H1 (cell line): ENCODE data around the gene NT5DC3. TPM values are rescaled to one million over a fixed set of nuclear protein-coding genes. Genes with fewer than 3 reads are reported as not detected.

Experiments used
- CTCF ChIA-PET: fragments of 300-600 bp; sonication (Branson Sonifier 250); formaldehyde crosslinking; loops from one replicate; lab custom pipeline; 2021; ENCODE audit not compliant: partially characterized antibody; lab: Charles Lee
- POLR2A ChIA-PET: fragments of 300-600 bp; sonication (Branson Sonifier 250); formaldehyde crosslinking; loops from one replicate; lab custom pipeline; 2021; ENCODE audit warnings: inconsistent platforms; ENCODE audit not compliant: partially characterized antibody; lab: Charles Lee
- DNase-seq, 2 experiments: peaks; one replicate each; pipeline versions ENCODE4 v3.0.0 to v3.0.0-alpha.2; 2010 to 2022; ENCODE audit warnings: low spot score in 2 of 2, low read depth in 1 of 2, mixed read lengths in 1 of 2
- FAIRE-seq: peaks from 2 replicates; lab custom pipeline; 2011; peaks lifted over from hg19 to GRCh38; lab: Jason Lieb, UNC
- H2AFZ ChIP-seq: 2 replicates; pipeline ENCODE4 v1.8.1; 2012; ENCODE audit warnings: low read length, inconsistent platforms
- H2AK5ac ChIP-seq: 2 replicates; pipeline ENCODE4 v1.6.1; 2013; ENCODE audit warnings: low read depth, low read length
- H2BK120ac ChIP-seq: replicated peaks from 2 replicates; pipeline ENCODE3; 2013; ENCODE audit warnings: low read depth, low read length, inconsistent platforms
- H2BK12ac ChIP-seq: 2 replicates; pipeline ENCODE4 v1.6.1; 2013; ENCODE audit warnings: low read depth, low read length
- H2BK15ac ChIP-seq: 2 replicates; pipeline ENCODE4 v1.6.1; 2013; ENCODE audit warnings: low read length
- H2BK20ac ChIP-seq: 2 replicates; pipeline ENCODE4 v1.6.1; 2013; ENCODE audit warnings: low read length
- H2BK5ac ChIP-seq: 2 replicates; pipeline ENCODE4 v1.6.1; 2013; ENCODE audit warnings: low read depth, low read length
- H3K14ac ChIP-seq: 2 replicates; pipeline ENCODE4 v1.6.1; 2013; ENCODE audit warnings: inconsistent platforms; ENCODE audit not compliant: insufficient read length
- H3K18ac ChIP-seq: 2 replicates; pipeline ENCODE4 v1.6.1; 2013; ENCODE audit warnings: low read length; ENCODE audit errors: extremely low read depth
- H3K23ac ChIP-seq: 2 replicates; pipeline ENCODE4 v1.6.1; 2013; ENCODE audit warnings: inconsistent platforms; ENCODE audit not compliant: insufficient read length
- H3K23me2 ChIP-seq: 2 replicates; pipeline ENCODE4 v1.6.1; 2013; ENCODE audit warnings: low read depth, low read length
- H3K27ac ChIP-seq: 2 replicates; pipeline ENCODE4 v1.6.1; 2011; ENCODE audit warnings: low read depth, low read length, inconsistent platforms
- H3K27me3 ChIP-seq, 4 experiments: replicated peaks in 1 of 4; 1 replicate in 1 of 4; 2 replicates in 3 of 4; pipeline versions ENCODE4 v1.6.1 to v1.8.1; 2011 to 2013; ENCODE audit warnings: low read length in 3 of 4, mild to moderate bottlenecking in 3 of 4, inconsistent platforms in 2 of 4, mixed read lengths in 2 of 4, moderate library complexity in 1 of 4; ENCODE audit not compliant: control insufficient read depth in 3 of 4, insufficient read depth in 3 of 4; ENCODE audit errors: extremely low read depth in 1 of 4
- H3K36me3 ChIP-seq, 4 experiments: 2 replicates each; pipeline versions ENCODE4 v1.6.1 to v1.8.1; 2011 to 2013; ENCODE audit warnings: mild to moderate bottlenecking in 4 of 4, low read length in 3 of 4, moderate library complexity in 2 of 4, control low read depth in 1 of 4, inconsistent platforms in 1 of 4; ENCODE audit not compliant: insufficient read depth in 4 of 4, control insufficient read depth in 2 of 4
- H3K4ac ChIP-seq: replicated peaks from 2 replicates; pipeline ENCODE3; 2013; ENCODE audit warnings: low read length, low read depth, mixed read lengths, inconsistent platforms; ENCODE audit not compliant: insufficient read length
- H3K4me1 ChIP-seq, 4 experiments: replicated peaks in 1 of 4; 1 replicate in 1 of 4; 2 replicates in 3 of 4; pipeline versions ENCODE4 v1.6.1 to v1.8.1; 2011 to 2013; ENCODE audit warnings: low read length in 3 of 4, inconsistent platforms in 2 of 4, mixed read lengths in 1 of 4; ENCODE audit not compliant: insufficient read depth in 4 of 4, control insufficient read depth in 3 of 4
- H3K4me2 ChIP-seq, 2 experiments: 2 replicates each; pipeline versions ENCODE4 v1.6.1 to v1.8.1; 2011 to 2013; ENCODE audit warnings: low read depth in 2 of 2, low read length in 2 of 2, control low read depth in 1 of 2, inconsistent platforms in 1 of 2, mild to moderate bottlenecking in 1 of 2; ENCODE audit not compliant: insufficient read depth in 1 of 2
- H3K4me3 ChIP-seq, 4 experiments: fragments of 200-600, 300-600 bp in 1 of 4; sonication (generic), shearing (Covaris generic), sonication (Bioruptor Twin) in 1 of 4; 2 replicates each; pipeline versions ENCODE4 v1.5.1 to v1.8.1; 2011 to 2016; ENCODE audit warnings: low read length in 4 of 4, low read depth in 3 of 4, control low read depth in 2 of 4, inconsistent platforms in 2 of 4, mild to moderate bottlenecking in 2 of 4, mixed read lengths in 1 of 4, moderate library complexity in 1 of 4; ENCODE audit not compliant: insufficient read depth in 2 of 4; ENCODE audit errors: extremely low read depth in 1 of 4
- H3K56ac ChIP-seq: replicated peaks from 2 replicates; pipeline ENCODE3; 2013; ENCODE audit warnings: low read depth, mild to moderate bottlenecking, mixed read lengths, low read length, inconsistent platforms; ENCODE audit not compliant: insufficient read length
- H3K79me1 ChIP-seq: 2 replicates; pipeline ENCODE4 v1.6.1; 2013; ENCODE audit warnings: low read depth, low read length, control low read depth
- H3K79me2 ChIP-seq, 2 experiments: 2 replicates each; pipeline versions ENCODE4 v1.6.1 to v1.8.1; 2012 to 2013; ENCODE audit warnings: low read length in 2 of 2, mild to moderate bottlenecking in 2 of 2, inconsistent platforms in 1 of 2; ENCODE audit not compliant: insufficient read depth in 2 of 2, control insufficient read depth in 1 of 2
- H3K9ac ChIP-seq, 4 experiments: replicated peaks in 1 of 4; 1 replicate in 1 of 4; 2 replicates in 3 of 4; pipeline versions ENCODE4 v1.6.1 to v1.8.1; 2011 to 2013; ENCODE audit warnings: low read depth in 3 of 4, low read length in 3 of 4, control low read depth in 2 of 4, mild to moderate bottlenecking in 2 of 4, moderate library complexity in 2 of 4, inconsistent platforms in 1 of 4; ENCODE audit errors: extremely low read depth in 1 of 4
- H3K9me3 ChIP-seq, 2 experiments: 2 replicates each; pipeline versions ENCODE4 v1.6.1 to v1.8.1; 2012 to 2013; ENCODE audit warnings: mild to moderate bottlenecking in 2 of 2, moderate library complexity in 2 of 2, control low read depth in 1 of 2, inconsistent platforms in 1 of 2, low read depth in 1 of 2, low read length in 1 of 2, mixed read lengths in 1 of 2; ENCODE audit not compliant: insufficient read depth in 2 of 2
- H4K20me1 ChIP-seq, 2 experiments: replicated peaks in 1 of 2; 2 replicates each; pipeline versions ENCODE3 to v1.8.1; 2011 to 2013; ENCODE audit warnings: inconsistent platforms in 2 of 2, low read length in 2 of 2, mild to moderate bottlenecking in 1 of 2; ENCODE audit not compliant: insufficient read depth in 2 of 2, control insufficient read depth in 1 of 2
- H4K5ac ChIP-seq: 2 replicates; pipeline ENCODE4 v1.6.1; 2013; ENCODE audit warnings: low read length, low read depth, mixed read lengths, inconsistent platforms; ENCODE audit not compliant: insufficient read length
- H4K8ac ChIP-seq: 2 replicates; pipeline ENCODE4 v1.8.0; 2013; ENCODE audit warnings: mild to moderate bottlenecking, moderate library complexity, low read length, inconsistent platforms; ENCODE audit not compliant: insufficient read depth; ENCODE audit errors: extremely low read depth
- H4K91ac ChIP-seq: replicated peaks from 2 replicates; pipeline ENCODE3; 2013; ENCODE audit warnings: low read length, mixed read lengths, inconsistent platforms; ENCODE audit not compliant: insufficient read length
- ASH2L ChIP-seq: fragments of 200-600, 300-600 bp; sonication (generic); IDR thresholded peaks from one replicate; pipeline ENCODE4 v1.7.1; 2017; ENCODE audit warnings: low read length
- CBX5 ChIP-seq: fragments of 300-800, 300-1000 bp; sonication (generic); IDR thresholded peaks from 2 replicates; pipeline ENCODE4 v1.7.1; 2016; ENCODE audit warnings: antibody characterized with exemption, low read length, low read depth
- CBX8 ChIP-seq: fragments of 300-800, 300-1000 bp; sonication (generic); IDR thresholded peaks from 2 replicates; pipeline ENCODE4 v1.7.1; 2016; ENCODE audit warnings: low read depth, low read length, borderline replicate concordance
- EP300 ChIP-seq, 2 experiments: IDR thresholded peaks; 1 replicate in 1 of 2; 2 replicates in 1 of 2; pipeline ENCODE4 v1.6.1; 2011 to 2012; ENCODE audit warnings: low read depth in 2 of 2, low read length in 2 of 2, mild to moderate bottlenecking in 2 of 2, borderline replicate concordance in 1 of 2, inconsistent platforms in 1 of 2, moderate library complexity in 1 of 2
- HDAC6 ChIP-seq: IDR thresholded peaks from one replicate; pipeline ENCODE4 v1.7.1; 2012; ENCODE audit warnings: low read depth, mild to moderate bottlenecking, inconsistent platforms, low read length, moderate library complexity
- NRF1 ChIP-seq: IDR thresholded peaks from 2 replicates; pipeline ENCODE4 v1.6.1; 2011; ENCODE audit warnings: mild to moderate bottlenecking, low read depth, low read length, improper control_type of control experiment
- PHF8 ChIP-seq: fragments of 200-600 bp; sonication (generic); conservative IDR thresholded peaks from 2 replicates; pipeline ENCODE4 v1.7.1; 2012; ENCODE audit warnings: low read depth, mild to moderate bottlenecking, inconsistent platforms, low read length, moderate library complexity
- RAD21 ChIP-seq, 2 experiments: IDR thresholded peaks in 1 of 2; conservative IDR thresholded peaks in 1 of 2; 2 replicates each; pipeline ENCODE4 v1.6.1; 2011; ENCODE audit warnings: low read depth in 2 of 2, low read length in 2 of 2, improper control_type of control experiment in 1 of 2, inconsistent platforms in 1 of 2, mild to moderate bottlenecking in 1 of 2, moderate library complexity in 1 of 2
- SAP30 ChIP-seq: fragments of 300-600 bp; sonication (generic); IDR thresholded peaks from 2 replicates; pipeline ENCODE4 v1.7.1; 2012; ENCODE audit warnings: low read length, moderate library complexity, mild to moderate bottlenecking, inconsistent platforms; ENCODE audit not compliant: insufficient read depth, insufficient replicate concordance
- TBP ChIP-seq: IDR thresholded peaks from 2 replicates; pipeline ENCODE4 v1.6.1; 2011; ENCODE audit warnings: low read depth, low read length, improper control_type of control experiment
- TCF12 ChIP-seq: IDR thresholded peaks from 2 replicates; pipeline ENCODE4 v1.6.1; 2011; ENCODE audit warnings: low read depth, mild to moderate bottlenecking, low read length
- WGBS, 2 experiments: shearing (Covaris generic) in 1 of 2; methylation state at CpG; one replicate each; pipeline versions ENCODE4 v1.1.6 to v1.1.7; 2013 to 2015; ENCODE audit warnings: low lambda C conversion rate in 2 of 2, mixed read lengths in 2 of 2, inconsistent platforms in 1 of 2, low coverage in 1 of 2, missing lambda C conversion rate in 1 of 2; ENCODE audit not compliant: insufficient replicate concordance in 2 of 2, insufficient coverage in 1 of 2, insufficient read length in 1 of 2; ENCODE audit errors: extremely low coverage in 1 of 2, missing lambda C conversion rate in 1 of 2; 5-methylcytosine and 5-hydroxymethylcytosine counted together
- polyA plus RNA-seq, 7 experiments: library from polyadenylated mRNA; depleted of rRNA in 3 of 7; stranded (reverse) in 5 of 7; unstranded in 2 of 7; fragments of >200 nt in 5 of 7; fragments of 200-250 nt in 2 of 7; gene quantifications; 1 replicate in 5 of 7; 2 replicates in 1 of 7; 4 replicates in 1 of 7; pipeline versions ENCODE4 v1.2.1 to v1.2.3, GENCODE V29; 2011 to 2013; ENCODE audit warnings: missing spikeins in 2 of 7, mixed read lengths in 2 of 7
- total RNA-seq: library from RNA; stranded (reverse); fragmentation: NEBNext Ultra II Directional; extraction: Animal tissue kit (Norgen Biotek cat#: 25700); gene quantifications from 2 replicates; pipeline ENCODE4 v1.2.1, GENCODE V29; 2021
- TF ChIP-seq, protein P1 (sequence below): IDR thresholded peaks from 2 replicates; pipeline ENCODE4 v1.6.1; 2012; ENCODE audit warnings: low read length, inconsistent platforms

NT5DC3 gene
- total and polyA plus RNA-seq, 2 of the 8 experiments (the other 6 are each of a cell fraction or from before 2014, with no cell fraction given) = 5.4 to 14.8 TPM

DNA sequence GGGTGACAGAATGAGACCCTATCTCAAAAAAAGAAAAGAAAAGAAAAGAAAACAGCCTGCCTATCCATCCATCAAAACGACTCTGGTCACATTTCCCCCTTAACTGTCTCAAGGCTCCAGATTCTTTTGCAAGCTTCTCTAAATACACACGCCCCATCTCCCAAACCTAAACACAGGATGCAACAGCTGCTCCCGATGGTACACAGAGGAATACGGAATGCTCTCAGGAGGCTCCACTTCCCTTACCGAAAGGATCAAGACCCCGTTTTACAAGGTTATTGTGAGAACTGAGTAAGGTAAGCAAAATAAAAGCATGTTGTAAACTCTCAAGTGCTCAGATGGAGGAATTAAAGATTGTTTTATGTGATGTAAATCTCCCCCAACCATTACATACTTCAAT is 62.3 kb downstream of the NT5DC3 start:
- no peak overlapping the region for H2BK5ac ChIP-seq
- H3K79me2 ChIP-seq = no peaks in the 10 kb centered on the region
- no peak overlapping the region for H3K14ac ChIP-seq
- H3K27ac ChIP-seq = no peak overlapping the region
- H4K20me1 ChIP-seq = peaks cover 0 to 4% of the 10 kb centered on the region in 2 experiments
- H4K8ac ChIP-seq = no peak overlapping the region
- ChIA-PET POLR2A (no interaction called here), CTCF (interaction anchor here (0.6 to 1.7 kb wide), 4 partner anchors 27 to 161 kb away, joined by 3 to 5 read pairs (median 4); no protein-coding TSS in a partner anchor)
- no peak overlapping the region for H3K56ac ChIP-seq
- H3K18ac ChIP-seq = no peak overlapping the region
- no peak overlapping the region for H3K4me3 ChIP-seq
- 0 out of 7 replicates have a peak, but pooled peaks cover 0 to 1% (median 0%) of the 10 kb centered on the region in 4 experiments for H3K4me1 ChIP-seq
- no peaks in the 10 kb centered on the region for H3K23me2 ChIP-seq
- no peak overlapping the region for H2BK15ac ChIP-seq
- H2AK5ac ChIP-seq = no peak overlapping the region
- no peak overlapping the region for H4K5ac ChIP-seq
- no peak overlapping the region for H2AFZ ChIP-seq
- no peak overlapping the region for H2BK12ac ChIP-seq
- 89% methylated on average over 6 of the region's 6 CpGs; no CpG with 5 or more reads in 1 of the 2 experiments for WGBS, 2 experiments
- H3K36me3 ChIP-seq = peaks cover 10 to 23% (median 18%) of the 10 kb centered on the region in 4 experiments; a peak in 6 of 8 replicates
- no peak overlapping the region for H4K91ac ChIP-seq
- H3K23ac ChIP-seq = no peak overlapping the region
- FAIRE-seq (no peak), DNase-seq (no peak)
- no peak overlapping the region for H3K4ac ChIP-seq
- no peaks in the 10 kb centered on the region for H3K79me1 ChIP-seq
- H2BK20ac ChIP-seq = no peak overlapping the region
- H2BK120ac ChIP-seq = no peak overlapping the region
- no peaks in the 10 kb centered on the region for H3K27me3 ChIP-seq
- no peak overlapping the region for H3K4me2 ChIP-seq
- H3K9ac ChIP-seq = no peak overlapping the region
- no peaks in the 10 kb centered on the region for H3K9me3 ChIP-seq
- no peak for TF ChIP-seq HDAC6
- no peak for TF ChIP-seq CBX8
- TF ChIP-seq PHF8 = no peak
- no peak for TF ChIP-seq RAD21 (IDR thresholded peaks at IDR 0.05 in 1 of 2, conservative IDR thresholded peaks at IDR 0.05 in 1 of 2; ENCODE audit: low read depth in 2 of 2, low read length in 2 of 2)
- TF ChIP-seq EP300 (IDR thresholded peaks at IDR 0.05; ENCODE audit: borderline replicate concordance in 1 of 2, low read depth in 2 of 2, low read length in 2 of 2) = no peak
- TF ChIP-seq TCF12 = no peak
- no peak for TF ChIP-seq TBP
- TF ChIP-seq SAP30 = no peak
- TF ChIP-seq, protein P1, sequence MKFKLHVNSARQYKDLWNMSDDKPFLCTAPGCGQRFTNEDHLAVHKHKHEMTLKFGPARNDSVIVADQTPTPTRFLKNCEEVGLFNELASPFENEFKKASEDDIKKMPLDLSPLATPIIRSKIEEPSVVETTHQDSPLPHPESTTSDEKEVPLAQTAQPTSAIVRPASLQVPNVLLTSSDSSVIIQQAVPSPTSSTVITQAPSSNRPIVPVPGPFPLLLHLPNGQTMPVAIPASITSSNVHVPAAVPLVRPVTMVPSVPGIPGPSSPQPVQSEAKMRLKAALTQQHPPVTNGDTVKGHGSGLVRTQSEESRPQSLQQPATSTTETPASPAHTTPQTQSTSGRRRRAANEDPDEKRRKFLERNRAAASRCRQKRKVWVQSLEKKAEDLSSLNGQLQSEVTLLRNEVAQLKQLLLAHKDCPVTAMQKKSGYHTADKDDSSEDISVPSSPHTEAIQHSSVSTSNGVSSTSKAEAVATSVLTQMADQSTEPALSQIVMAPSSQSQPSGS = no peak
- no peak for TF ChIP-seq CBX5
- TF ChIP-seq ASH2L = no peak
- no peak for TF ChIP-seq NRF1
